HCT116 (cell line): ENCODE data around the gene ANO3. TPM values are rescaled to one million over a fixed set of nuclear protein-coding genes. Genes with fewer than 3 reads are reported as not detected.

Source experiments
- ATAC-seq: fragments of 200-7000 bp; cut with Tn5 transposase; 2 replicates; pipeline ENCODE4 v1.9.1; 2020; ENCODE audit warnings: mild to moderate bottlenecking, moderate library complexity
- BruUV-seq: library from RNA; stranded (reverse); fragments of 400-500 nt; replicated peaks from 2 replicates; lab custom pipeline; 2021; lab: Mats Ljungman, UMichigan
- CTCF ChIA-PET: fragments of 300-600 bp; sonication (Branson Sonifier 250); formaldehyde crosslinking; loops from one replicate; lab custom pipeline; 2021; ENCODE audit warnings: antibody characterized with exemption; lab: Charles Lee
- POLR2A ChIA-PET: fragments of 300-600, 350-600 bp; sonication (Branson Sonifier 250); formaldehyde crosslinking; loops from one replicate; lab custom pipeline; 2021; ENCODE audit warnings: antibody characterized with exemption; lab: Charles Lee
- RAD21 ChIA-PET, 2 experiments: fragments of 300-600 bp; sonication (Branson Sonifier 250); formaldehyde crosslinking; loops; one replicate each; lab custom pipeline; 2023; ENCODE audit warnings: low total read pairs in 2 of 2; ENCODE audit not compliant: uncharacterized antibody in 2 of 2, unreplicated experiment in 2 of 2, low non-redundant PET in 1 of 2; lab: Charles Lee
- DNase-seq: peaks from one replicate; pipeline ENCODE4 v3.0.0-alpha.2; 2010; ENCODE audit warnings: low read depth, low spot score
- H2AFZ ChIP-seq: fragments of 200-600 bp; shearing (Covaris generic), sonication (generic); 2 replicates; pipeline ENCODE4 v1.6.1; 2017; ENCODE audit warnings: low read depth, mixed run types, mixed read lengths, antibody characterized with exemption, low read length; ENCODE audit not compliant: poor library complexity, severe bottlenecking
- H3K27ac ChIP-seq: 2 replicates; pipeline ENCODE4 v1.5.1; 2012; ENCODE audit warnings: low read depth, low read length
- H3K27me3 ChIP-seq: fragments of 200-600 bp; sonication (generic); 2 replicates; pipeline ENCODE4 v1.6.1; 2016; ENCODE audit warnings: mixed run types, low read length, mixed read lengths; ENCODE audit not compliant: insufficient read depth
- H3K36me3 ChIP-seq, 2 experiments: fragments of 200-500 bp in 1 of 2; fragments of 200-600 bp in 1 of 2; sonication (Bioruptor generic) in 1 of 2; sonication (generic) in 1 of 2; 2 replicates each; pipeline versions ENCODE4 v1.5.1 to v1.6.1; 2014 to 2016; ENCODE audit warnings: low read length in 2 of 2, inconsistent platforms in 1 of 2, mixed read lengths in 1 of 2, mixed run types in 1 of 2; ENCODE audit not compliant: insufficient read depth in 2 of 2, control insufficient read depth in 1 of 2
- H3K4me1 ChIP-seq, 2 experiments: fragments of 200-600 bp in 1 of 2; sonication (generic) in 1 of 2; 2 replicates each; pipeline versions ENCODE4 v1.5.1 to v1.6.1; 2012 to 2017; ENCODE audit warnings: low read length in 2 of 2, inconsistent platforms in 1 of 2, mild to moderate bottlenecking in 1 of 2, mixed read lengths in 1 of 2, mixed run types in 1 of 2, moderate library complexity in 1 of 2; ENCODE audit not compliant: insufficient read depth in 2 of 2, control insufficient read depth in 1 of 2
- H3K4me2 ChIP-seq: fragments of 200-600 bp; sonication (generic); 2 replicates; pipeline ENCODE4 v1.6.1; 2017; ENCODE audit warnings: mixed run types, low read length, mixed read lengths
- H3K4me3 ChIP-seq, 2 experiments: fragments of 200-600 bp in 1 of 2; sonication (generic) in 1 of 2; replicated peaks in 1 of 2; 2 replicates each; pipeline ENCODE4 v1.5.1; 2011 to 2016; ENCODE audit warnings: low read length in 2 of 2, control low read depth in 1 of 2, low read depth in 1 of 2, mild to moderate bottlenecking in 1 of 2, mixed read lengths in 1 of 2, mixed run types in 1 of 2
- H3K79me2 ChIP-seq: fragments of 200-600 bp; sonication (generic); 2 replicates; pipeline ENCODE4 v1.6.1; 2017; ENCODE audit warnings: mild to moderate bottlenecking, mixed run types, low read length, moderate library complexity, mixed read lengths; ENCODE audit not compliant: insufficient read depth
- H3K9ac ChIP-seq: fragments of 200-600 bp; sonication (generic); 2 replicates; pipeline ENCODE4 v1.6.1; 2016; ENCODE audit warnings: low read length, mixed read lengths
- H3K9me2 ChIP-seq: fragments of 200-600 bp; sonication (generic), shearing (Covaris generic); 2 replicates; pipeline ENCODE4 v1.6.1; 2017; ENCODE audit warnings: mixed run types, mild to moderate bottlenecking, moderate library complexity; ENCODE audit not compliant: insufficient read depth
- H3K9me3 ChIP-seq, 2 experiments: fragments of 200-500 bp in 1 of 2; fragments of 200-600 bp in 1 of 2; sonication (Bioruptor generic) in 1 of 2; sonication (generic) in 1 of 2; 2 replicates each; pipeline ENCODE4 v1.6.1; 2014 to 2017; ENCODE audit warnings: low read length in 2 of 2, mixed read lengths in 2 of 2, inconsistent platforms in 1 of 2, low read depth in 1 of 2, mild to moderate bottlenecking in 1 of 2, mixed run types in 1 of 2, moderate library complexity in 1 of 2; ENCODE audit not compliant: control insufficient read depth in 1 of 2, insufficient read depth in 1 of 2
- H4K20me1 ChIP-seq: fragments of 200-600 bp; sonication (generic), shearing (Covaris generic); 2 replicates; pipeline ENCODE4 v1.6.1; 2017; ENCODE audit warnings: mixed run types, mild to moderate bottlenecking, moderate library complexity; ENCODE audit not compliant: insufficient read depth
- CTCF ChIP-seq, 3 experiments: fragments of 200-600 bp in 1 of 3; sonication (generic) in 1 of 3; IDR thresholded peaks in 2 of 3; conservative IDR thresholded peaks in 1 of 3; 2 replicates each; pipeline ENCODE4 v1.5.1; 2012 to 2017; ENCODE audit warnings: low read depth in 2 of 3, low read length in 2 of 3, antibody characterized with exemption in 1 of 3, borderline replicate concordance in 1 of 3, control low read depth in 1 of 3, mild to moderate bottlenecking in 1 of 3, mixed read lengths in 1 of 3, mixed run types in 1 of 3, moderate library complexity in 1 of 3; ENCODE audit not compliant: insufficient read depth in 1 of 3
- EZH2 ChIP-seq: fragments of 200-600 bp; sonication (generic); IDR thresholded peaks from 2 replicates; pipeline ENCODE4 v1.6.1; 2017; ENCODE audit warnings: antibody characterized with exemption, mixed run types
- JUND ChIP-seq: IDR thresholded peaks from 2 replicates; pipeline ENCODE4 v1.6.1; 2012
- MAX ChIP-seq: IDR thresholded peaks from 2 replicates; pipeline ENCODE4 v1.6.1; 2012
- POLR2AphosphoS5 ChIP-seq: IDR thresholded peaks from 2 replicates; pipeline ENCODE4 v1.6.1; 2011; ENCODE audit warnings: mild to moderate bottlenecking, low read depth, low read length, moderate library complexity
- SRF ChIP-seq: IDR thresholded peaks from 2 replicates; pipeline ENCODE4 v1.6.1; 2012; ENCODE audit warnings: low read depth
- TCF7L2 ChIP-seq: IDR thresholded peaks from 2 replicates; pipeline ENCODE4 v1.7.0; 2011; ENCODE audit warnings: borderline replicate concordance, inconsistent platforms; ENCODE audit not compliant: insufficient read depth, insufficient read length; ENCODE audit errors: extremely low read depth
- YY1 ChIP-seq: IDR thresholded peaks from 2 replicates; pipeline ENCODE4 v1.6.1; 2011; ENCODE audit warnings: low read length, low read depth, moderate library complexity, mild to moderate bottlenecking; ENCODE audit not compliant: insufficient replicate concordance; ENCODE audit errors: extremely low read depth
- ZBTB33 ChIP-seq: IDR thresholded peaks from 2 replicates; pipeline ENCODE4 v1.6.1; 2011; ENCODE audit warnings: mild to moderate bottlenecking, low read length, moderate library complexity; ENCODE audit not compliant: insufficient replicate concordance; ENCODE audit errors: extremely low read depth
- ZNF274 ChIP-seq: fragments of 200-500 bp; sonication (Bioruptor generic); IDR thresholded peaks from 2 replicates; pipeline ENCODE4 v1.6.1; 2014; ENCODE audit warnings: mild to moderate bottlenecking, low read depth, low read length, inconsistent platforms
- intact Hi-C: fragments of 100-400 bp; cut with micrococcal nuclease; formaldehyde crosslinking; loops from 2 replicates; pipeline ENCODE4 v1.10.0; 2022
- total RNA-seq: library from RNA; stranded (reverse); gene quantifications from one replicate; pipeline ENCODE4 v1.2.1, GENCODE V29; 2021; ENCODE audit not compliant: unreplicated experiment

Gene ANO3
- total RNA-seq, 1 experiment from 2014 or later: not detected

- no peaks in the 10 kb centered on the region for H4K20me1 ChIP-seq
- ChIA-PET CTCF (no interaction called here), POLR2A (no interaction called here), RAD21 (no interaction called here)
- DNase-seq: no peak
- no peak overlapping the region for H3K27ac ChIP-seq
- no peak overlapping the region for H3K4me2 ChIP-seq
- BruUV-seq: no TSS peak
- H3K4me1 ChIP-seq: no peaks in the 10 kb centered on the region
- no peak for ATAC-seq
- H3K9me3 ChIP-seq: peaks cover 18 to 20% of the 10 kb centered on the region in 2 experiments; a peak in 2 of 4 replicates
- H2AFZ ChIP-seq: no peak overlapping the region
- no peaks in the 10 kb centered on the region for H3K9me2 ChIP-seq
- no peak for TF ChIP-seq CTCF (IDR thresholded peaks at IDR 0.05 in 2 of 3, conservative IDR thresholded peaks at IDR 0.05 in 1 of 3; ENCODE audit: borderline replicate concordance in 1 of 3, insufficient read depth in 1 of 3, low read depth in 2 of 3, low read length in 2 of 3)
- no peak for TF ChIP-seq YY1
- TF ChIP-seq ZNF274: no peak
- TF ChIP-seq EZH2: no peak
- TF ChIP-seq SRF: no peak
- no peak for TF ChIP-seq POLR2AphosphoS5
- TF ChIP-seq, all 23 proteins: peak for 0
- H3K79me2 ChIP-seq: no peaks in the 10 kb centered on the region
- H3K9ac ChIP-seq: no peak overlapping the region
- intact Hi-C loops: no loop called here
- no peaks in the 10 kb centered on the region for H3K27me3 ChIP-seq
- H3K4me3 ChIP-seq: no peak overlapping the region
- no peaks in the 10 kb centered on the region for H3K36me3 ChIP-seq
These were observed 161.7 kb downstream of the ANO3 start for GRCh38 chr11:26493616-26494015.

DNA sequence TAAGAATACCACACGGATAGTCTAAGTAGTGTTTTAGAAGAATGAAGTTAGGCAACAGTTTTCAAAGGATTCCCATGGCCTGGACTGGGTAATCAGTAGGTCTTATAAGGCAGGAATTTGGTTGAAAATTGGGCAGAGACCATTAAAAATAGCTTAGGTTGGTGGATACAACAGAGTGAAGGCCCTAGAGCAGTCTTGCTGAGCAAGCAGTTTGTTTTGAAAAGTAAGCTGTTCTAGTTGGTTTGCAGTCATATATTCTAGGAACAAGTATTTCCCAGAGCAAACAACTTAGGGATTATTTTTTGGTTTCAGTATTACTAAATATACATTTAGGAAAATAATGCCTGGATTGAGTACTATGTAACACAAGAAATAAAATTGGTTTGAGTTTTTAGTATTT, 175.3 kb downstream of the ANO3 start:
- ChIA-PET POLR2A (no interaction called here), CTCF (no interaction called here), RAD21 (no interaction called here)
- Histone ChIP-seq H3K36me3 (no peaks in the 10 kb centered on the region), H3K4me2 (no peak overlapping the region), H4K20me1 (no peaks in the 10 kb centered on the region), H3K4me1 (no peaks in the 10 kb centered on the region), H3K27ac (no peak overlapping the region), H3K9ac (no peak overlapping the region), H3K9me3 (peaks cover 0 to 16% of the 10 kb centered on the region in 2 experiments; a peak in 2 of 4 replicates), H3K27me3 (no peaks in the 10 kb centered on the region), H3K9me2 (no peaks in the 10 kb centered on the region), H3K79me2 (no peaks in the 10 kb centered on the region), H2AFZ (no peak overlapping the region), H3K4me3 (no peak overlapping the region)
- ATAC-seq (no peak), DNase-seq (no peak)
- no TSS peak for BruUV-seq
- intact Hi-C loops: no loop called here
- no peak for TF ChIP-seq ZBTB33
- no peak for TF ChIP-seq JUND
- TF ChIP-seq MAX: no peak
- TF ChIP-seq TCF7L2: no peak
- no peak for TF ChIP-seq CTCF (IDR thresholded peaks at IDR 0.05 in 2 of 3, conservative IDR thresholded peaks at IDR 0.05 in 1 of 3; ENCODE audit: borderline replicate concordance in 1 of 3, insufficient read depth in 1 of 3, low read depth in 2 of 3, low read length in 2 of 3)
